NT2/D1 (cell line): ENCODE data around the gene OR1J2.

Experiments
- SUZ12 ChIP-seq: IDR thresholded peaks from 2 replicates; pipeline ENCODE4 v1.6.1; 2011; ENCODE audit not compliant: insufficient read length, insufficient read depth; ENCODE audit errors: extremely low read depth
- ZNF274 ChIP-seq: IDR thresholded peaks from 2 replicates; pipeline ENCODE4 v1.6.1; 2011; ENCODE audit warnings: mild to moderate bottlenecking, low read depth, low read length

DNA sequence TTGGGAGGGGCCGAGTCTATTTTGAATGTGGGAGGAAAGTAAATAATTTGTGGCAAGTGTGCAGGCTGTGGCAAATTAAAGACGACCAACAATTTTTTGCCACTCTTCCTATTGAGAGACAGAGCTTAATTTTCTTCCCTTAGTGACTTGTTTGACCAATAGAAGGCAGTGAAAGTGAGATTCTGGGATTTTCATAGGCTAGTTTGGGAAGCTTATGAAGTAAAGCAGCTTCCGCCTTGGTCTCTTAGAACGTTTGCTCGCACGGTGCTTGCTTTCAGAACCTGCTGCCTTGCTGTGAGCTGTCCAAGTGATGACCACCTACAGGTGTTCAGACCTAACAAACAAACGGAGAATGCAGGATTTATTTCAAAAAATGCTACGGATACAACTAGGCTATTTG lies 35.6 kb downstream of the OR1J2 start:
- TF ChIP-seq ZNF274 (no peak), SUZ12 (no peak)
